Astrocyte (in vitro differentiated cells and primary cell): ENCODE results near the gene GPC5.

Source experiments
- CTCF ChIP-seq: IDR thresholded peaks from 2 replicates; pipeline ENCODE4 v1.5.1; 2011; ENCODE audit warnings: low read depth, mild to moderate bottlenecking, inconsistent platforms, low read length, moderate library complexity; ENCODE audit not compliant: insufficient read depth
- EZH2 ChIP-seq: IDR thresholded peaks from 2 replicates; pipeline ENCODE4 v1.6.1; 2012; ENCODE audit warnings: mild to moderate bottlenecking, low read length, inconsistent platforms; ENCODE audit not compliant: insufficient read depth

- TF ChIP-seq CTCF (no peak), EZH2 (no peak)
These were observed 1370.2 kb downstream of the GPC5 start for GRCh38 chr13:92768602-92769001.
